IMR-90 (cell line): Measurements from ENCODE around the gene NUDT3.

Experiments used
- BHLHE40 ChIP-seq: fragments of 150-350 bp; IDR thresholded peaks from 2 replicates; pipeline ENCODE4 v1.6.1; 2016; ENCODE audit warnings: mild to moderate bottlenecking, low read depth, low read length
- CEBPB ChIP-seq: IDR thresholded peaks from 2 replicates; pipeline ENCODE4 v1.6.1; 2012; ENCODE audit warnings: low read depth, low read length, improper control_type of control experiment
- CHD1 ChIP-seq: IDR thresholded peaks from 2 replicates; pipeline ENCODE4 v1.6.1; 2012; ENCODE audit warnings: low read depth, low read length, improper control_type of control experiment
- MAFK ChIP-seq: IDR thresholded peaks from 2 replicates; pipeline ENCODE4 v1.6.1; 2012; ENCODE audit warnings: low read depth, low read length, improper control_type of control experiment
- MAZ ChIP-seq: IDR thresholded peaks from 2 replicates; pipeline ENCODE4 v1.6.1; 2012; ENCODE audit warnings: low read depth, mild to moderate bottlenecking, low read length, improper control_type of control experiment, moderate library complexity, borderline replicate concordance
- MXI1 ChIP-seq: IDR thresholded peaks from 2 replicates; pipeline ENCODE4 v1.6.1; 2012; ENCODE audit warnings: low read depth, mild to moderate bottlenecking, low read length, moderate library complexity, borderline replicate concordance
- NFE2L2 ChIP-seq: fragments of 150-350 bp; IDR thresholded peaks from 2 replicates; pipeline ENCODE4 v1.6.1; 2016; ENCODE audit warnings: low read depth, mild to moderate bottlenecking, low read length
- POLR2A ChIP-seq: IDR thresholded peaks from 2 replicates; pipeline ENCODE4 v1.6.1; 2012; ENCODE audit warnings: mild to moderate bottlenecking, low read depth, low read length
- RAD21 ChIP-seq: IDR thresholded peaks from 2 replicates; pipeline ENCODE4 v1.6.1; 2012; ENCODE audit warnings: low read length, improper control_type of control experiment
- RCOR1 ChIP-seq: IDR thresholded peaks from 2 replicates; pipeline ENCODE4 v1.6.1; 2012; ENCODE audit warnings: mild to moderate bottlenecking, low read length, improper control_type of control experiment; ENCODE audit not compliant: insufficient replicate concordance
- RFX5 ChIP-seq: IDR thresholded peaks from 2 replicates; pipeline ENCODE4 v1.8.0; 2012; ENCODE audit warnings: low read depth, mild to moderate bottlenecking, low read length, moderate library complexity
- USF2 ChIP-seq: fragments of 150-350 bp; IDR thresholded peaks from 2 replicates; pipeline ENCODE4 v1.6.1; 2017; ENCODE audit warnings: mild to moderate bottlenecking, antibody characterized with exemption, low read length, low read depth
- TF ChIP-seq, protein P1 (sequence below): conservative IDR thresholded peaks from 2 replicates; pipeline ENCODE4 v1.5.1; 2012; ENCODE audit warnings: mild to moderate bottlenecking, low read depth, low read length, improper control_type of control experiment
- TF ChIP-seq, protein P2 (sequence below): fragments of 150-350 bp; IDR thresholded peaks from 2 replicates; pipeline ENCODE4 v1.6.1; 2016; ENCODE audit warnings: low read depth, mild to moderate bottlenecking, low read length, moderate library complexity, borderline replicate concordance

GRCh38 chr6:34347303-34347702, 45.2 kb downstream of the NUDT3 start:
- TF ChIP-seq RAD21, result no peak
- TF ChIP-seq, protein P1, sequence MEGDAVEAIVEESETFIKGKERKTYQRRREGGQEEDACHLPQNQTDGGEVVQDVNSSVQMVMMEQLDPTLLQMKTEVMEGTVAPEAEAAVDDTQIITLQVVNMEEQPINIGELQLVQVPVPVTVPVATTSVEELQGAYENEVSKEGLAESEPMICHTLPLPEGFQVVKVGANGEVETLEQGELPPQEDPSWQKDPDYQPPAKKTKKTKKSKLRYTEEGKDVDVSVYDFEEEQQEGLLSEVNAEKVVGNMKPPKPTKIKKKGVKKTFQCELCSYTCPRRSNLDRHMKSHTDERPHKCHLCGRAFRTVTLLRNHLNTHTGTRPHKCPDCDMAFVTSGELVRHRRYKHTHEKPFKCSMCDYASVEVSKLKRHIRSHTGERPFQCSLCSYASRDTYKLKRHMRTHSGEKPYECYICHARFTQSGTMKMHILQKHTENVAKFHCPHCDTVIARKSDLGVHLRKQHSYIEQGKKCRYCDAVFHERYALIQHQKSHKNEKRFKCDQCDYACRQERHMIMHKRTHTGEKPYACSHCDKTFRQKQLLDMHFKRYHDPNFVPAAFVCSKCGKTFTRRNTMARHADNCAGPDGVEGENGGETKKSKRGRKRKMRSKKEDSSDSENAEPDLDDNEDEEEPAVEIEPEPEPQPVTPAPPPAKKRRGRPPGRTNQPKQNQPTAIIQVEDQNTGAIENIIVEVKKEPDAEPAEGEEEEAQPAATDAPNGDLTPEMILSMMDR, result no peak
- TF ChIP-seq BHLHE40, result no peak
- TF ChIP-seq POLR2A, result no peak
- no peak for TF ChIP-seq USF2
- TF ChIP-seq MAFK, result no peak
- TF ChIP-seq RCOR1, result no peak
- TF ChIP-seq NFE2L2, result no peak
- TF ChIP-seq, protein P2, sequence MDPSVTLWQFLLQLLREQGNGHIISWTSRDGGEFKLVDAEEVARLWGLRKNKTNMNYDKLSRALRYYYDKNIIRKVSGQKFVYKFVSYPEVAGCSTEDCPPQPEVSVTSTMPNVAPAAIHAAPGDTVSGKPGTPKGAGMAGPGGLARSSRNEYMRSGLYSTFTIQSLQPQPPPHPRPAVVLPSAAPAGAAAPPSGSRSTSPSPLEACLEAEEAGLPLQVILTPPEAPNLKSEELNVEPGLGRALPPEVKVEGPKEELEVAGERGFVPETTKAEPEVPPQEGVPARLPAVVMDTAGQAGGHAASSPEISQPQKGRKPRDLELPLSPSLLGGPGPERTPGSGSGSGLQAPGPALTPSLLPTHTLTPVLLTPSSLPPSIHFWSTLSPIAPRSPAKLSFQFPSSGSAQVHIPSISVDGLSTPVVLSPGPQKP, result no peak
- TF ChIP-seq CEBPB, result no peak
- no peak for TF ChIP-seq RFX5
- TF ChIP-seq MXI1, result no peak
- no peak for TF ChIP-seq MAZ
- TF ChIP-seq CHD1, result no peak
